Measurements from ENCODE around the gene TCP1.
"Not testable (repeated sequence)": the region's sequence is repeated elsewhere in the genome, so short reads cannot be mapped to it uniquely, and the experiment has no call there.

Gene TCP1

GRCh38 chr6:159789377-159790148 lies at the start of gene TCP1:
Gene TCP1 (minus strand): TSS chr6:159789602. CDS start chr6:159789468, 134 bp downstream.
- peak; percentile 90 for DNase-seq (ENCODE audit: insufficient read length, low spot score)
- peak; percentile 93 for FAIRE-seq

- FAIRE-seq, result no peak
- no peak for DNase-seq (ENCODE audit: insufficient read length, low spot score)
Observed at GRCh38 chr6:159838020-159838744, 48.8 kb upstream of the TCP1 start.

- no peak for FAIRE-seq
- DNase-seq (ENCODE audit: insufficient read length, low spot score), result no peak
Observed at GRCh38 chr6:159837511-159837910, 48.1 kb upstream of the TCP1 start.

GRCh38 chr6:159836718-159837490 lies 47.5 kb upstream of the TCP1 start:
- FAIRE-seq (no peak), DNase-seq (ENCODE audit: insufficient read length, low spot score) (no peak)

- DNase-seq (ENCODE audit: insufficient read length, low spot score) (no peak), FAIRE-seq (no peak)
Observed at GRCh38 chr6:159833997-159834603, 44.7 kb upstream of the TCP1 start.

GRCh38 chr6:159833556-159833955 lies 44.2 kb upstream of the TCP1 start:
- DNase-seq (ENCODE audit: insufficient read length, low spot score) (peak; percentile 38), FAIRE-seq (no peak)

- DNase-seq (ENCODE audit: insufficient read length, low spot score), result no peak
- no peak for FAIRE-seq
Observed at GRCh38 chr6:159832946-159833345, 43.5 kb upstream of the TCP1 start.

GRCh38 chr6:159831373-159831679 lies 41.9 kb upstream of the TCP1 start:
- DNase-seq (ENCODE audit: insufficient read length, low spot score), result no peak
- no peak for FAIRE-seq

GRCh38 chr6:159830501-159831372 lies 41.3 kb upstream of the TCP1 start:
- no peak for DNase-seq (ENCODE audit: insufficient read length, low spot score)
- FAIRE-seq, result no peak

- DNase-seq (ENCODE audit: insufficient read length, low spot score), result no peak
- FAIRE-seq, result no peak
Observed at GRCh38 chr6:159829526-159829925, 40.1 kb upstream of the TCP1 start.

GRCh38 chr6:159828074-159828473 lies 38.7 kb upstream of the TCP1 start:
- no peak for FAIRE-seq
- DNase-seq (ENCODE audit: insufficient read length, low spot score), result no peak

GRCh38 chr6:159826968-159827647 lies 37.7 kb upstream of the TCP1 start:
- no peak for FAIRE-seq
- no peak for DNase-seq (ENCODE audit: insufficient read length, low spot score)

GRCh38 chr6:159826004-159826403 lies 36.6 kb upstream of the TCP1 start:
- DNase-seq (ENCODE audit: insufficient read length, low spot score) (no peak), FAIRE-seq (no peak)

GRCh38 chr6:159824690-159825089 lies 35.3 kb upstream of the TCP1 start:
- DNase-seq (ENCODE audit: insufficient read length, low spot score); FAIRE-seq: not testable (repeated sequence)

GRCh38 chr6:159823953-159824352 lies 34.6 kb upstream of the TCP1 start:
- FAIRE-seq, result no peak

GRCh38 chr6:159821726-159822125 lies 32.3 kb upstream of the TCP1 start:
- FAIRE-seq, result no peak
- DNase-seq (ENCODE audit: insufficient read length, low spot score), result no peak

More at GRCh38 chr6:159823953-159824352, 34.6 kb upstream of the TCP1 start:
- no peak for DNase-seq (ENCODE audit: insufficient read length, low spot score)

- DNase-seq (ENCODE audit: insufficient read length, low spot score), result no peak
Observed at GRCh38 chr6:159821122-159821521, 31.7 kb upstream of the TCP1 start.

GRCh38 chr6:159819932-159820640 lies 30.7 kb upstream of the TCP1 start:
- FAIRE-seq, result no peak
- DNase-seq (ENCODE audit: insufficient read length, low spot score), result no peak

More at GRCh38 chr6:159821122-159821521, 31.7 kb upstream of the TCP1 start:
- no peak for FAIRE-seq

GRCh38 chr6:159819098-159819497 lies 29.7 kb upstream of the TCP1 start:
- FAIRE-seq, result no peak
- no peak for DNase-seq (ENCODE audit: insufficient read length, low spot score)
